GM13976 (cell line): Measurements from ENCODE around the gene IL10RB.
A peak's percentile ranks its signal among the peaks of the same experiment; 100 is the strongest.

Experiments
- DNase-seq: peaks from one replicate; pipeline ENCODE4 v3.0.0; 2012; ENCODE audit warnings: low spot score
- CTCF ChIP-seq: IDR thresholded peaks from 2 replicates; pipeline ENCODE4 v1.5.1; 2012; ENCODE audit warnings: borderline replicate concordance, mild to moderate bottlenecking; ENCODE audit not compliant: insufficient read depth; ENCODE audit errors: extremely low read depth, missing control alignments, control extremely low read depth
- in situ Hi-C: fragments of 300-500 bp; cut with MboI; formaldehyde crosslinking; loops from one replicate; pipeline ENCODE4 v1.12.0; 2022; ENCODE audit warnings: low sequenced_read_pairs, mixed read lengths, inconsistent platforms; ENCODE audit not compliant: unreplicated experiment

Gene IL10RB

DNA sequence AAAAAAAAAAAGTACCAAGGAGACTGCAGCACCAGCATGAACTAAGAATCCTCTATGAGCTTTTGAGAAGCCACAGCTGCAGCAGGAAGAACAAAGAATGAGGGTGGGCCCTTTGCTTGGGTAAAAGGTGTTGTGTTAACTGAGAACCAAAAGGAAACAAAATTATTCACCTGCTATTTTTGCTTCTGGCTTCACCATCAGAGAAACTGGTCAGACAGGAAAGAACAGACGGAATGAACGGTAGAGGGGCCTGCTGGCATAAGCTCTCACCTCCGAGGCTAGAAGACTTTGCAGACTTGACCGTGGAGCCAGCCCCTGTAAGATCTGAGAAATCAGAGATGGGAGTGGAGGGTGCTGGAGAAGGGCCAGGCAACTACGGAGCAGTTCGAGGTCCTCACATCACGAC is 27.6 kb downstream of the IL10RB start:
- TF ChIP-seq CTCF: no peak
- DNase-seq: no peak
- in situ Hi-C loops: no loop called here

- in situ Hi-C loops: no loop called here
- no peak for TF ChIP-seq CTCF
These were observed 30.0 kb downstream of the IL10RB start for GRCh38 chr21:33296156-33296555.

DNA sequence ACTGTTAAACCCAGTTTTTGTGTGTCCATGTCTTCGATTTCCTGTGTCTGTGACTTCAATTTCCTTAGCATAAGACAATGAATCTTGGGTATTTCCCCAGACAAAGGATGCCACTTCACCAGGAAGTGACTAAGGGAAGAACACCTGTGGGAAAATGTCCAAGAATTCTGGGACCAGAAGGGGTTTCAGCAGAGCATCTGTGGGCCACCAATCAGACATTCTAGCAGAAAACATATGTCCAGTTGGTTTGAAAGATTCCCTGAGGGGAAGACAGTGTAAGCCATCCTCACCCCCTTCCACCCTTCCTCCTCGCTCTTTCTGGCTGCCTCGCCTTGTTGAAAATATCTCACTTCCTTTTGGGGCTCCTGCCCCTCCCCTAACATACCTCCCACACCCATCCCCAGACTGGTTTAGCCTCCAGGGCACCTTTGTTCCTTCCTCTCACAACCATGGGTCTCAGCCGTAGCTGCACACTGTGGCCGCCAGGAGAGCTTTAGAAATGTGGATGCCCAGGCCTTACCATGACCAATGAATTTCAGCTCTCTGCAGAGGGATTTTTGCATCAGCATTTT is 33.1 kb downstream of the IL10RB start:
- TF ChIP-seq CTCF: no peak
- in situ Hi-C loops: no loop called here
- DNase-seq: peak; percentile 62

More at GRCh38 chr21:33296156-33296555, 30.0 kb downstream of the IL10RB start:
- no peak for DNase-seq

GRCh38 chr21:33300701-33301631 is 34.8 kb downstream of the IL10RB start:
- DNase-seq: no peak
- no peak for TF ChIP-seq CTCF
- in situ Hi-C loops: no loop called here

DNA sequence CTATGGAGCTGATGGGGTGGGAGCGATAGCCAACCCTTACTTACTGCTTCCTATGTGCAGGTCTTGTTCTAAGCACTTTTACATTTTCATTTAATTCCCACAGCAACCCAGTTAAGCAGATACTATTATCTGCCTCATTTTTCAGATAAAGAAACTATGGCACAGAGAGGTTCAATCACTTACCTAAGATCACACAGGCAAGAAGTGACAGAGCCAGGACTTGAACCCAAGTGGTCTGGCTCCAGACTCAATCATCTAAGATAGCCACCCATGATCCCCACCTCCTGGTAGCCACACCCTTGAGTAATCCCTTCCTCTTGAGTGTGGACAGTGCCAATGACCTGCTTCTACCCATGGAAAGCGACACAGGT is 35.5 kb downstream of the IL10RB start:
- in situ Hi-C loops: no loop called here
- DNase-seq: no peak

DNA sequence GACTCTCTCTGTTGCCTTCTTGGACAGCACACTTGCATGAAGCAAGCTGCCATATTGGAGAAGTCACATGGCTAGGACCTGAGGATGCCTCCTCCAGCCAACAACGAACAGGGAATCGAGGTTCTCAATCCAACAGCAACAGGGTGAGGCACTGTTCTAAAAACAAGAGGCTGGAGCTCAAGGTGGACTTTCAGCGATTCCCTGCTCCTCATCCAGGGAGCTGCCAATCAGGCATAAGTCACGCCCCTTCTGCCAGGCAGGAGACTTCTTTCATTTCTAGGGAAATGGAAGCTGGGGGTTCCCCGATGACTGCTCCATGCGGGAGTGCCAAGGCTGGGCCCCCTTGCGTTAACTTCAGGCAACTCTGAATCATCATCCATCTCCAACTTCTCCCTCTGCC is 35.9 kb downstream of the IL10RB start:
- TF ChIP-seq CTCF: no peak
- no peak for DNase-seq
- in situ Hi-C loops: no loop called here

More for the DNA sequence above, 35.5 kb downstream of the IL10RB start:
- TF ChIP-seq CTCF: no peak
